ENCODE data around the gene RPS6KA2. TPM values are rescaled to one million over a fixed set of nuclear protein-coding genes. Genes with fewer than 3 reads are reported as not detected.

RPS6KA2 gene
- total RNA-seq, 1 experiment from 2014 or later: 12.3 TPM

DNA sequence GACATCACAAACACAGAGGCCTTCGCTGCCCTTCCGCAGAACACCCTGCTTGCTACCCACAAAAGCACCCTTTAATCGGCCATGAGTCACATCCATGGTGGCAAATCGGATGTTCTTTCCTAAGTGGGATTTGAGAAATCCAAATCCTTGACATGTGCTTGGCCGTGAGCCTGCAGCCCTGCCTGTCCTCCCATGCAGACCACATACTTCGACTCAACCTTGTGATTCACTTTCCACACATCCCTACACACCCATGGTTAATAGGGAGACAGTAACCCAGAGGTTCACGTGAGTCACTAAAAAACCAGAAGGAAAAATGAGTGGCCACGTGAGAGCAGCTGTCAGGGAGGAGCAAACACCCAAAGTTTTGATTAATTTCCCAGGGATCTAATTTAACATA lies 59.9 kb downstream of the RPS6KA2 start:
- no peaks in the 10 kb centered on the region for H3K27me3 Mint-ChIP-seq (ENCODE audit: low read depth)
- no peak overlapping the region; the same call in 1 of the 2 replicates for H3K14ac ChIP-seq (ENCODE audit: insufficient read depth, low read length)
- no peaks in the 10 kb centered on the region for H3K23me2 ChIP-seq (ENCODE audit: insufficient read length, low read depth, low read length, poor library complexity, severe bottlenecking)
- WGBS (ENCODE audit: extremely low coverage, insufficient read length, low lambda C conversion rate): no CpG with 5 or more reads among the region's 8 CpGs
- no peak overlapping the region for H4K8ac ChIP-seq (replicated peaks; ENCODE audit: insufficient read length, low read depth, low read length)
- H3K4ac ChIP-seq (ENCODE audit: low read depth, low read length): no peak overlapping the region
- no peak for DNase-seq
- no peaks in the 10 kb centered on the region for H3K9me3 ChIP-seq (ENCODE audit: control insufficient read depth, low read depth, low read length)
- H3K27ac Mint-ChIP-seq: no peak overlapping the region
- H2BK20ac ChIP-seq (ENCODE audit: low read depth, low read length, poor library complexity, severe bottlenecking): no peak overlapping the region
- H2BK12ac ChIP-seq (ENCODE audit: insufficient read length, low read depth, low read length): no peak overlapping the region
- H3K4me1 Mint-ChIP-seq: peaks cover 16 to 22% of the 10 kb centered on the region in 2 experiments
- H2BK15ac ChIP-seq (ENCODE audit: low read depth, low read length): no peak overlapping the region
- H3K56ac ChIP-seq (ENCODE audit: insufficient read length, low read depth, low read length): no peak overlapping the region
- 0 out of 2 replicates have a peak, but pooled peaks cover 2% of the 10 kb centered on the region for H3K4me1 ChIP-seq (ENCODE audit: insufficient read depth, low read length)
- H3K9me3 Mint-ChIP-seq: no peaks in the 10 kb centered on the region
- no peaks in the 10 kb centered on the region for H4K20me1 ChIP-seq (ENCODE audit: control insufficient read depth, insufficient read depth, insufficient read length)
- no peak overlapping the region for H3K27ac ChIP-seq (ENCODE audit: insufficient read length, low read depth, low read length)
- H2AFZ ChIP-seq (ENCODE audit: low read length): no peak overlapping the region
- H4K91ac ChIP-seq (ENCODE audit: insufficient read length, low read depth, low read length): no peak overlapping the region
- no peak overlapping the region for H3K18ac ChIP-seq (ENCODE audit: insufficient read length, low read depth, low read length)
- no peaks in the 10 kb centered on the region; the same call in 1 of the 2 replicates for H3K79me2 ChIP-seq (ENCODE audit: insufficient read depth, low read length)
- TF ChIP-seq, protein P1, sequence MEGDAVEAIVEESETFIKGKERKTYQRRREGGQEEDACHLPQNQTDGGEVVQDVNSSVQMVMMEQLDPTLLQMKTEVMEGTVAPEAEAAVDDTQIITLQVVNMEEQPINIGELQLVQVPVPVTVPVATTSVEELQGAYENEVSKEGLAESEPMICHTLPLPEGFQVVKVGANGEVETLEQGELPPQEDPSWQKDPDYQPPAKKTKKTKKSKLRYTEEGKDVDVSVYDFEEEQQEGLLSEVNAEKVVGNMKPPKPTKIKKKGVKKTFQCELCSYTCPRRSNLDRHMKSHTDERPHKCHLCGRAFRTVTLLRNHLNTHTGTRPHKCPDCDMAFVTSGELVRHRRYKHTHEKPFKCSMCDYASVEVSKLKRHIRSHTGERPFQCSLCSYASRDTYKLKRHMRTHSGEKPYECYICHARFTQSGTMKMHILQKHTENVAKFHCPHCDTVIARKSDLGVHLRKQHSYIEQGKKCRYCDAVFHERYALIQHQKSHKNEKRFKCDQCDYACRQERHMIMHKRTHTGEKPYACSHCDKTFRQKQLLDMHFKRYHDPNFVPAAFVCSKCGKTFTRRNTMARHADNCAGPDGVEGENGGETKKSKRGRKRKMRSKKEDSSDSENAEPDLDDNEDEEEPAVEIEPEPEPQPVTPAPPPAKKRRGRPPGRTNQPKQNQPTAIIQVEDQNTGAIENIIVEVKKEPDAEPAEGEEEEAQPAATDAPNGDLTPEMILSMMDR (conservative IDR thresholded peaks at IDR 0.05): no peak
- no peak overlapping the region for H3T11ph ChIP-seq (ENCODE audit: low read length)
- H2AK5ac ChIP-seq (ENCODE audit: insufficient read length, low read length): no peak overlapping the region
- H3K4me3 Mint-ChIP-seq: no peak overlapping the region
- no peaks in the 10 kb centered on the region for H3K79me1 ChIP-seq (ENCODE audit: insufficient read depth, low read depth, low read length, poor library complexity, severe bottlenecking)
- no peak overlapping the region for H2BK5ac ChIP-seq (ENCODE audit: insufficient read length, low read length)
- H3K27me3 ChIP-seq (ENCODE audit: insufficient read depth, low read length): no peaks in the 10 kb centered on the region
- H4K5ac ChIP-seq (ENCODE audit: insufficient read length, low read depth, low read length): no peak overlapping the region
- H3K9ac ChIP-seq (ENCODE audit: extremely low read depth, insufficient read length, low read length): no peak overlapping the region
- H2BK120ac ChIP-seq (ENCODE audit: low read depth, low read length, poor library complexity, severe bottlenecking): no peak overlapping the region
- no peaks in the 10 kb centered on the region; a peak in 1 of 7 replicates for H3K36me3 Mint-ChIP-seq (ENCODE audit: insufficient read depth in 1 of 3, low read depth in 3 of 3)
- no peak overlapping the region for H3K23ac ChIP-seq (ENCODE audit: insufficient read length, low read depth, low read length)
- no peak overlapping the region for H3K4me2 ChIP-seq (ENCODE audit: insufficient read depth, insufficient read length, low read length)
